OCI-LY3 (cell line): ENCODE measurements around the gene TMEM253.

Experiments
- H2AFZ ChIP-seq: fragments of 200-600, 300-600 bp; shearing (Covaris generic); 2 replicates; pipeline ENCODE4 v1.6.0; 2014; ENCODE audit warnings: antibody characterized with exemption, low read depth, low read length
- H3K27ac ChIP-seq: fragments of 200-600, 300-600 bp; sonication (generic); 2 replicates; pipeline ENCODE4 v1.5.1; 2014; ENCODE audit warnings: mild to moderate bottlenecking, low read length, moderate library complexity, mixed read lengths
- H3K27me3 ChIP-seq: fragments of 200-600, 300-600 bp; sonication (generic); 2 replicates; pipeline ENCODE4 v1.6.1; 2014; ENCODE audit warnings: low read depth, low read length, mixed read lengths
- H3K36me3 ChIP-seq: fragments of 200-600, 300-600 bp; sonication (generic); replicated peaks from 2 replicates; pipeline ENCODE3; 2014; ENCODE audit warnings: low read depth, low read length, mixed read lengths
- H3K4me1 ChIP-seq: fragments of 300-600, 200-600 bp; sonication (generic); 2 replicates; pipeline ENCODE4 v1.6.1; 2014; ENCODE audit warnings: low read length, mixed read lengths
- H3K4me2 ChIP-seq: fragments of 200-600, 300-600 bp; sonication (generic); 2 replicates; pipeline ENCODE4 v1.6.1; 2014; ENCODE audit warnings: low read length, mixed read lengths
- H3K4me3 ChIP-seq: fragments of 300-600, 200-600 bp; sonication (generic); 2 replicates; pipeline ENCODE4 v1.5.1; 2014; ENCODE audit warnings: antibody characterized with exemption, mild to moderate bottlenecking, low read length, moderate library complexity
- H3K79me2 ChIP-seq: fragments of 300-600, 200-600 bp; shearing (Covaris generic); 2 replicates; pipeline ENCODE4 v1.6.1; 2014; ENCODE audit warnings: mild to moderate bottlenecking, low read length, mixed read lengths
- H3K9ac ChIP-seq: fragments of 300-600, 200-600 bp; shearing (Covaris generic); 2 replicates; pipeline ENCODE4 v1.6.0; 2014; ENCODE audit warnings: mild to moderate bottlenecking, low read length, moderate library complexity
- H3K9me3 ChIP-seq: fragments of 200-600, 300-600 bp; shearing (Covaris generic); 2 replicates; pipeline ENCODE4 v1.6.1; 2014; ENCODE audit warnings: low read length, mixed read lengths; ENCODE audit not compliant: insufficient read depth
- H4K20me1 ChIP-seq: fragments of 200-600, 300-600 bp; sonication (generic); 2 replicates; pipeline ENCODE4 v1.6.1; 2016; ENCODE audit warnings: low read length, mixed read lengths; ENCODE audit not compliant: insufficient read depth
- EZH2phosphoT487 ChIP-seq: fragments of 200-600 bp; shearing (Covaris generic); IDR thresholded peaks from 2 replicates; pipeline ENCODE4 v1.6.1; 2018; ENCODE audit warnings: antibody characterized with exemption, mixed run types, low read depth
- TF ChIP-seq, protein P1 (sequence below): fragments of 200-600, 300-600 bp; sonication (generic); IDR thresholded peaks from 2 replicates; pipeline ENCODE4 v1.5.1; 2014; ENCODE audit warnings: antibody characterized with exemption, low read length, low read depth

The TMEM253 gene

DNA sequence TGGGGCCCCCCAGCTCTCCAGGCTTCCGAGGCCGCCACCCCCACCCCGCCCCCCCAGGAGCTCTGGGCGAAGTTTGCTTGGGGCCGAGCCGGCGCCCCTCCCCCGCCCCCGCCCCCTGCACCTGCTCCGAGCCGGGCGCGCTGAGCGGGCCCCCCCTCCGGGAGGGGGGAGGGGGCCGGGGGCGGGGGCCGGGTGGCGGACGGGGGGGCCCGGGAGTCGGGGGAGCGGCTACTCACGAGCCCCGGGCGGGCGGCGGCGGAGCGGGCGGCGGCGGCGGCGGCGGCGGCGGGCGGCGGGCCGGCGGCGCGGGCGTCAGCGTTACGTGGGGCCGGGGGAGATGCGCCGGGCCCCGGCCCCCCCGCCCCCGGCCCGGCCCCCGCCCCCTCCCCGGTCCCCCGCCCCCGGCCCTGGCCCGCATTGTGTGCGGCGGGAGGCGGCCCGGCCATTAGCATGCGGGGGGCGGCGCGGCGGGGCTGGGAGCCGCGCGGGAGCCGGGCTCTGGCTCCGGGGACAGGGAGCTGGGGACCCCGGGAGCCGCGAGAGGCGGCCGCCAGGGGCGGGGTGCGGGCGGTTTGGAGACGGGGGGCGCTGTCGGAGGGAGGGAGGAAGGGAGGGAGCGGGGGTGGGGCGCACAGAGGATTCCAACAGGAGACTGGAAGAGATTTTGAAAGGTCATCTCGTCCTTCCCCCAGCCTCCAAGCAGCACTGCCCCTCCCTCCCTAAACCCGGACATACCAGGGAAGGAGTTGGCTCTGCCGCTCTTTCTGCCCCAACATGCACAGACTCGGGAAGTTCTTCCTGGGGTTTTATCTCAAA is 2.6 kb upstream of the TMEM253 start, which contains the start of gene ZNF219:
ZNF219 (minus strand) TSS at position 580 of the 816 bp plus-strand sequence. CDS start 5,064 bp downstream, outside the sequence.
- peak within 1 kb of the TSS; percentile 94 for H3K4me3 ChIP-seq
- H3K9me3 ChIP-seq, result no peaks in the 10 kb centered on the region
- peaks cover 23% of the 10 kb centered on the region for H3K4me1 ChIP-seq
- no peak for TF ChIP-seq EZH2phosphoT487
- TF ChIP-seq, protein P1, sequence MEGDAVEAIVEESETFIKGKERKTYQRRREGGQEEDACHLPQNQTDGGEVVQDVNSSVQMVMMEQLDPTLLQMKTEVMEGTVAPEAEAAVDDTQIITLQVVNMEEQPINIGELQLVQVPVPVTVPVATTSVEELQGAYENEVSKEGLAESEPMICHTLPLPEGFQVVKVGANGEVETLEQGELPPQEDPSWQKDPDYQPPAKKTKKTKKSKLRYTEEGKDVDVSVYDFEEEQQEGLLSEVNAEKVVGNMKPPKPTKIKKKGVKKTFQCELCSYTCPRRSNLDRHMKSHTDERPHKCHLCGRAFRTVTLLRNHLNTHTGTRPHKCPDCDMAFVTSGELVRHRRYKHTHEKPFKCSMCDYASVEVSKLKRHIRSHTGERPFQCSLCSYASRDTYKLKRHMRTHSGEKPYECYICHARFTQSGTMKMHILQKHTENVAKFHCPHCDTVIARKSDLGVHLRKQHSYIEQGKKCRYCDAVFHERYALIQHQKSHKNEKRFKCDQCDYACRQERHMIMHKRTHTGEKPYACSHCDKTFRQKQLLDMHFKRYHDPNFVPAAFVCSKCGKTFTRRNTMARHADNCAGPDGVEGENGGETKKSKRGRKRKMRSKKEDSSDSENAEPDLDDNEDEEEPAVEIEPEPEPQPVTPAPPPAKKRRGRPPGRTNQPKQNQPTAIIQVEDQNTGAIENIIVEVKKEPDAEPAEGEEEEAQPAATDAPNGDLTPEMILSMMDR, result no peak
- H3K79me2 ChIP-seq, result no peaks in the 10 kb centered on the region
- no peaks in the 10 kb centered on the region for H4K20me1 ChIP-seq
- peak within 1 kb of the TSS; percentile 79 for H3K9ac ChIP-seq
- H3K27ac ChIP-seq, result no peak within 1 kb of the TSS
- peak within 1 kb of the TSS; percentile 74 for H2AFZ ChIP-seq
- peak within 1 kb of the TSS; percentile 89 for H3K4me2 ChIP-seq
- no peaks in the 10 kb centered on the region for H3K36me3 ChIP-seq
- no peaks in the 10 kb centered on the region for H3K27me3 ChIP-seq

DNA sequence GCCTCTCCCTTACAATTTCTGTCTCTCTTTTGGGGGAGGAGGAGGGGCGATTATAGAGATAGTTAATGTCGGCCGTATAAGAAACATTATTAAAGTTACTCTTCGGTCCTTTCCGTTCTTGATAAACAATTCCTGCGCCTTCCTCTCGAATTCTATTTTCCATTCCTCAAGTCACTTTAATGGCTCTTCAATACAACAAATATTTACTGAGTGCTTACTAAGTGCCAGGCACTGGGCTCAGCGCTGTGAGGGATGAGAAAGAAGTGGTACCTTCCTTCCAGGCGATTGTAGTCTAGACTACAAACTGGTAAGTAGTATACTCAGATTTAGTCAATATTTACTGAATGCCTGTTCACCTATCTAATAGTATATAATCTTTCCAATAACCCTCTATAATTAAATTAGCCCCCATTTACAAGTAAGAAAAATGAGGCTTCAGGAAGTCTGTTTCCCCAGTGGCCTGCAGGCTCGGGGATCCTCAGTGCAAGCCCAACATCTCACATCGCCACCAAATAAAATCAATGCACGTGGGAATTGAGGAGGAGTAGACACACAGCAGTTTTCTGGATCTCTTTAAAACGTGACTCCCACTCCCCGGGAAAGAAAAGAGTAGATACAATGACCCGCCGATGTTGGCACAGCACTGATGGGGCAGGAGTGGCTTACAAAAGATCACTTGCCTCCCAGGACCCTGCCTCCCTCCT is 1.8 kb upstream of the TMEM253 start:
- Histone ChIP-seq H4K20me1 (no peaks in the 10 kb centered on the region), H3K27me3 (no peaks in the 10 kb centered on the region), H3K9ac (peak overlapping the region; percentile 79), H3K36me3 (no peaks in the 10 kb centered on the region), H3K4me3 (peak overlapping the region; percentile 94), H3K4me1 (peaks cover 23% of the 10 kb centered on the region), H3K27ac (no peak overlapping the region), H2AFZ (peak overlapping the region; percentile 74), H3K79me2 (no peaks in the 10 kb centered on the region), H3K9me3 (no peaks in the 10 kb centered on the region), H3K4me2 (peak overlapping the region; percentile 89)
- TF ChIP-seq, protein P1, result no peak

DNA sequence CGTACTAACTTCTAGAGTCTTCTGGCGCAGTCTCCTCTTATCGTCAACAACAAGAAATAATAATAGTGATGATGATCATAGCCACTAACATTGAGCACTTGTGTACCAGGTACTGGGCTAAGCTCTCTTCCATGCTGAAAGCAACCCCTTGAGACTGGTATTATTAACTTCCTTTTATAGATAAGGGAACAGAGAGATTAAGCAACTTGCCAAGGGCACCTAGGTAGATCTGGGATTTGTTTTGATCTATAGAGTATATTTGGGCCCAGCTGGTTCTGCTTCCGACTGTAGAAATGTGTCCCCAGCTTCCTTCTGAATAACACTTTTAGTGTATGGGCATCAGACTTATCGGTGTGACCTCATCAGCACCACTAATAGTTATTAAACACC is 1.3 kb upstream of the TMEM253 start:
- no peak overlapping the region for H3K27ac ChIP-seq
- TF ChIP-seq, protein P1, result no peak
- no peak for TF ChIP-seq EZH2phosphoT487

DNA sequence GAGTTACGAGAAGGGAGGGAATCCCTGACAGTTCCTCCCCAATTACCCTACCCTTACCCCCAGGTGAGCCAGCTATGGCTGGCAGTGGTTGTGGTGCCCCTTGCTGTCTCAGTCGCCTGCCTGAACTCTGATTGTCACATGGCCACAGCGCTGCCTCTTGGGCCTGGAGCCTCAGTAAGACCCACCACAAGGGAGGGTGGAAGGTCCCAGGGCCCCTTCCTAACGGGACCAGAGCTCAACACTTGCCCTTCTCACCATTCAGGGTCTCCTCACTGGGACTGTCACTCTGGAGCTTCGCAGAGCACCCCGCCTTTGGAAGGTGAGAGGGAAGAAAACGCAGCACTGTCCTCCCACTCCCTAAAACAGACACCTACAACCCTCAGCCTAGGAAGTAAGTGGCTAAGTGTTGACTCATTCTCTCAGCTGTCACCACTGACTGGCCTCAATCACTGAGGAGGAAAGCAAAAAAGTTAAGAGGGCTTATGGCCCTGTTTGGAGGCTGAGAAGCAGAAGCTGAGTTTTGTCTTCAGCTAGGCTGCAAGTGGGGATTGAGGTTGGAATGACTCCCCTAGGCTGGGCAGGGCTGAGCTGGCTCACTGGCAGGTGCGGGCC is 1.0 kb downstream of the TMEM253 start:
- no peaks in the 10 kb centered on the region for H3K36me3 ChIP-seq
- no peaks in the 10 kb centered on the region for H3K79me2 ChIP-seq
- H3K9me3 ChIP-seq, result no peaks in the 10 kb centered on the region
- H3K27ac ChIP-seq, result no peak overlapping the region
- no peak overlapping the region for H3K4me3 ChIP-seq
- peaks cover 37% of the 10 kb centered on the region for H3K4me1 ChIP-seq
- no peak overlapping the region for H2AFZ ChIP-seq
- H3K4me2 ChIP-seq, result no peak overlapping the region
- TF ChIP-seq, protein P1, result no peak
- H3K27me3 ChIP-seq, result no peaks in the 10 kb centered on the region
- no peaks in the 10 kb centered on the region for H4K20me1 ChIP-seq
- no peak overlapping the region for H3K9ac ChIP-seq

More for the DNA sequence above, 1.3 kb upstream of the TMEM253 start:
- H3K27me3 ChIP-seq, result no peaks in the 10 kb centered on the region
- H2AFZ ChIP-seq, result no peak overlapping the region
- peak overlapping the region; percentile 79 for H3K9ac ChIP-seq
- H3K4me2 ChIP-seq, result peak overlapping the region; percentile 89
- H3K9me3 ChIP-seq, result no peaks in the 10 kb centered on the region
- peaks cover 23% of the 10 kb centered on the region for H3K4me1 ChIP-seq
- no peaks in the 10 kb centered on the region for H3K79me2 ChIP-seq
- H4K20me1 ChIP-seq, result no peaks in the 10 kb centered on the region
- no peaks in the 10 kb centered on the region for H3K36me3 ChIP-seq
- peak overlapping the region; percentile 94 for H3K4me3 ChIP-seq
